ENCODE measurements around the gene PNMA6F. TPM values are rescaled to one million over a fixed set of nuclear protein-coding genes. Genes with fewer than 3 reads are reported as not detected.

PNMA6F gene
- total and polyA plus RNA-seq, 2 of the 8 experiments (the other 6 are each of a cell fraction or from before 2014, with no cell fraction given), result 0.12 to 0.22 TPM

GRCh38 chrX:153347530-153347929, 26.0 kb upstream of the PNMA6F start:
- Histone ChIP-seq H4K5ac (ENCODE audit: insufficient read length, low read depth, low read length) (no peak overlapping the region), H2AK5ac (ENCODE audit: low read depth, low read length) (no peak overlapping the region), H3K4me2 (ENCODE audit: insufficient read depth in 1 of 2, low read depth in 2 of 2, low read length in 2 of 2) (no peak overlapping the region), H3K79me2 (ENCODE audit: control insufficient read depth in 1 of 2, insufficient read depth in 2 of 2, low read length in 2 of 2) (no peaks in the 10 kb centered on the region; a peak in 1 of 4 replicates), H3K56ac (replicated peaks; ENCODE audit: insufficient read length, low read depth, low read length) (no peak overlapping the region), H3K23me2 (ENCODE audit: low read depth, low read length) (no peaks in the 10 kb centered on the region), H3K4ac (replicated peaks; ENCODE audit: insufficient read length, low read depth, low read length) (no peak overlapping the region), H2BK15ac (ENCODE audit: low read length) (no peak overlapping the region), H2BK120ac (replicated peaks; ENCODE audit: low read depth, low read length) (no peak overlapping the region), H3K14ac (ENCODE audit: insufficient read length) (no peak overlapping the region), H2BK12ac (ENCODE audit: low read depth, low read length) (no peak overlapping the region), H4K20me1 (replicated peaks in 1 of 2; ENCODE audit: control insufficient read depth in 1 of 2, insufficient read depth in 2 of 2, low read length in 2 of 2) (no peaks in the 10 kb centered on the region), H3K36me3 (ENCODE audit: control insufficient read depth in 2 of 4, insufficient read depth in 4 of 4, low read length in 3 of 4) (peaks cover 0 to 19% (median 8%) of the 10 kb centered on the region in 4 experiments; a peak in 5 of 8 replicates), H2BK20ac (ENCODE audit: low read length) (no peak overlapping the region), H3K4me1 (replicated peaks in 1 of 4; ENCODE audit: control insufficient read depth in 3 of 4, insufficient read depth in 4 of 4, low read length in 3 of 4) (no peaks in the 10 kb centered on the region), H3K27ac (ENCODE audit: low read depth, low read length) (no peak overlapping the region), H4K8ac (ENCODE audit: extremely low read depth, insufficient read depth, low read length) (no peak overlapping the region), H3K23ac (ENCODE audit: insufficient read length) (no peak overlapping the region), H4K91ac (replicated peaks; ENCODE audit: insufficient read length, low read length) (no peak overlapping the region), H3K9ac (replicated peaks in 1 of 4; ENCODE audit: extremely low read depth in 1 of 4, low read depth in 3 of 4, low read length in 3 of 4) (no peak overlapping the region), H3K9me3 (ENCODE audit: insufficient read depth in 2 of 2, low read depth in 1 of 2, low read length in 1 of 2) (no peaks in the 10 kb centered on the region), H3K4me3 (ENCODE audit: extremely low read depth in 1 of 4, insufficient read depth in 2 of 4, low read depth in 3 of 4, low read length in 4 of 4) (no peak overlapping the region), H2BK5ac (ENCODE audit: low read depth, low read length) (no peak overlapping the region), H3K79me1 (ENCODE audit: low read depth, low read length) (no peaks in the 10 kb centered on the region), H3K27me3 (replicated peaks in 1 of 4; ENCODE audit: control insufficient read depth in 3 of 4, extremely low read depth in 1 of 4, insufficient read depth in 3 of 4, low read length in 3 of 4) (no peaks in the 10 kb centered on the region), H3K18ac (ENCODE audit: extremely low read depth, low read length) (no peak overlapping the region), H2AFZ (ENCODE audit: low read length) (no peak overlapping the region)
- 96% methylated on average over 5 of the region's 38 CpGs; no CpG with 5 or more reads in 1 of the 2 experiments for WGBS, 2 experiments (ENCODE audit: extremely low coverage in 1 of 2, insufficient coverage in 1 of 2, insufficient read length in 1 of 2, insufficient replicate concordance in 2 of 2, low coverage in 1 of 2, low lambda C conversion rate in 2 of 2, missing lambda C conversion rate in 1 of 2)
- FAIRE-seq, result no peak
- CTCF ChIA-PET (ENCODE audit: partially characterized antibody), result interaction anchor here (0.8 kb wide), 1 partner anchor 9 kb away, joined by 3 read pairs; no protein-coding TSS in a partner anchor
- POLR2A ChIA-PET (ENCODE audit: partially characterized antibody), result interaction anchor here (0.9 kb wide), 1 partner anchor 9 kb away, joined by 3 read pairs; no protein-coding TSS in a partner anchor
- DNase-seq (ENCODE audit: low read depth in 1 of 2, low spot score in 2 of 2), result no peak
- TF ChIP-seq MAX (IDR thresholded peaks at IDR 0.05) (no peak), TEAD4 (IDR thresholded peaks at IDR 0.05; ENCODE audit: low read depth, low read length) (no peak), SIRT6 (IDR thresholded peaks at IDR 0.05; ENCODE audit: low read length) (no peak), FOSL1 (IDR thresholded peaks at IDR 0.05; ENCODE audit: insufficient read depth, low read depth, low read length) (no peak), CHD2 (IDR thresholded peaks at IDR 0.05; ENCODE audit: low read length) (no peak), YY1 (IDR thresholded peaks at IDR 0.05; ENCODE audit: low read depth, low read length) (no peak), SRF (IDR thresholded peaks at IDR 0.05; ENCODE audit: low read depth, low read length) (no peak), GABPA (IDR thresholded peaks at IDR 0.05; ENCODE audit: borderline replicate concordance, insufficient read depth, low read length) (no peak), EGR1 (IDR thresholded peaks at IDR 0.05; ENCODE audit: borderline replicate concordance, low read depth, low read length) (no peak), KDM4A (IDR thresholded peaks at IDR 0.05; ENCODE audit: low read depth, low read length, severe bottlenecking) (no peak), SAP30 (IDR thresholded peaks at IDR 0.05; ENCODE audit: insufficient read depth, insufficient replicate concordance, low read length) (no peak), TBP (IDR thresholded peaks at IDR 0.05; ENCODE audit: low read depth, low read length) (no peak), BCL11A (IDR thresholded peaks at IDR 0.05; ENCODE audit: low read depth in 2 of 2, low read length in 2 of 2) (no peak), MAFK (IDR thresholded peaks at IDR 0.05; ENCODE audit: low read depth, low read length) (no peak), CREB1 (IDR thresholded peaks at IDR 0.05) (no peak)

All from H1 (cell line).